ENCODE results near the gene MLX.
"Not testable (repeated sequence)": the region's sequence is repeated elsewhere in the genome, so short reads cannot be mapped to it uniquely, and the experiment has no call there.

The MLX gene

DNA sequence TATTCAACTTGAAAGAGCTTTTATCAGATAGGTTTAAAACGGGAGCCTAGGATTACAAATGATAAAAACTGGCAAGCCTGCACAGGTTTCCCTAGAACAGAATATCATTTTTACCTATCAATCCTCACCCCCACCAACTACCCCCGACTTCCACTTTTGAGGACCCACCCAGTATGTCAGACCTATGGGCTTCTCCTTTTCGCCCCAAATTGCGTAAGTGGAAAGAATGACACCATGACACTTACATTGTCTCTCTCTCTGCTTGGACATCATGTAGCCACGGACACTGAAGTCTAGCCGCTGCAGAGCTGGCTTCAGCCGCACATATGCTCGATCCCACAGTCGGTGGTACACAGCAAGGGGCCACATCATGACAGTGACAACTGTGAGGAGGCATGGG, 18.0 kb downstream of the MLX start:
- no peak for DNase-seq

DNA sequence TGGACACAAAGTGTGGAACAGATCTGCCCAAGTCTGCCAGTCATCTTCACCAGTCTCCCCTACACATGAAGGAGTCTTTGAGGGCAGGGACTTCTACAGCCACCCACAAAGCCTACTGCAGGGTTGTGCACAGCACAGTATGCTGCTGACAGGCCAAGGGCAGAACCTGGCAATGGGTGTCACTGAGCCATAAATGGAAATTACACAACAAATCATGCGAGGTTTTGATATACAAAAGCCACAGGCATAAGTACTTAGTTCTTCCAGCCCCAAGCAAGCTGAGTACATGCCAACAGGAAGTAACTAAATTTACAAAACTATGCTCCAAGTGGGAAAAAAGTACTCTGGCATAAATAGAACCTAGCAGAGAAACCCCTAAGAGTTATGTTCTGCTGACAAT, 18.5 kb downstream of the MLX start:
- no peak for DNase-seq

DNA sequence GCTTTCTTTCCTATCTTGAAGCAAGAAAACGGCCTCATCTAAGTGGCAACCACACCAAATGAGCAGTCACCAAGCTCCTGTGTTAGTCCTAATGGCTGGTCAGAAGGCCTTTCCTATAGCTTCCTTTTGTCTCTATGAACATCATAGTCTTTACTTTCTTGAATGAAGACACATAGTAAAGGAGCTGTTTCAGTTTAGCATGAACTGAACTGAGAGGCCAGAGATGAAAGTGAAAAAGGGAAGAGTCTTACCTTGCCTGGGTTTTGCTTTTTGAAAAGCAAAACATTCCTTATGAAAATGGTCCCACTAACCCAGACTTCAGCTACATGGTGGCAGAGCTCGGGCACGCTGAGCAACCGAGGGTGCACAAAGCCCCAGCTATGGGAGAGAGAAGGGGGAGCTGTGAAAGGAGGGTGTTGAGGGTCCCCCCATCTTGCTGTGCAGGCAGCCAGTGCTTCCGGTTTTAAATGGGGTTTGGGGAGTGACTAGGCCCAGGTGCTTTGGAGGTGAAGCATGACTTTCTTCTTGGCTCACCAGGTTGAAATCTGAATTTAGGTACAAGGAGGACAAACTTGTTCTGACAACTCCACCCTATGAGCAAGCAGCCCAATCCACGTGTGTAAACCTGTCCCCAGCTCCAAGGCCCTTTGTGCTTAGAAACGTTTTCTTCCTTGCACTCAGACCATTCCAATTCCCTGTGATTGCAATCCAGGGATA, 19.8 kb downstream of the MLX start:
- DNase-seq, result no peak

DNA sequence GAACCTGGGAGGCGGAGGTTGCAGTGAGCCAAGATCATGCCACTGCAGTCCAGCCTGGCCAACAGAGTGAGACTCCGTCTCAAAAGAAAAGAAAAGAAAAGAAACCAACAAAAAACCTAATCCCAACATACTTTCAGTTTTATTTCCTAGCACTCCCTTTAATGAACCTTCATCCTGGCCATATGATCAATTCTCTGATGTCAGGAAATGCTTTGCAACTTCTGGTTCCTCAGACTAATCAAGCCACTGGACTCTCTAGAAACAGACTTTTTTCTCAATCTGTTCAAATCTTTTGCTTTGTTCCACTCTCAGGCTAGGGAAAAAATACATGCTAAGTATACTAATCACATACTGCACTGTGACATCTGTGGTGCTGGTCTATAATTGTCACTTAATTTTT, 24.0 kb downstream of the MLX start:
- DNase-seq, result no peak

DNA sequence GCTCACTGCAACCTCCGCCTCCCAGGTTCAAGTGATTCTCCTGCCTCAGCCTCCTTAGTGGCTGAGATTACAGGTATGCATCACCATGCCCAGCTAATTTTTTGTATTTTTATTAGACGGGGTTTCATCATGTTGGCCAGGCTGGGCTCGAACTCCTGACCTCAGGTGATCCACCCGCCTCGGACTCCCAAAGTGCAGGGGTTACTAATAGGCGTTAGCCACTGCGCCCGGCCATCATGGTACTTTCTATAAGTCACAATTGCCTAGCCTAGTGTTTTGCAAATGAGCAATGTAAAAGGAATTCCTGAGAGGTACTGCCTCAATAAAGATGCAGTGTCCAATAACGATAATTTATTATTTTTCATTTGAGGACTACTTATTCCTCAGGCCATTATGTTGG, 24.5 kb downstream of the MLX start:
- no peak for DNase-seq

DNA sequence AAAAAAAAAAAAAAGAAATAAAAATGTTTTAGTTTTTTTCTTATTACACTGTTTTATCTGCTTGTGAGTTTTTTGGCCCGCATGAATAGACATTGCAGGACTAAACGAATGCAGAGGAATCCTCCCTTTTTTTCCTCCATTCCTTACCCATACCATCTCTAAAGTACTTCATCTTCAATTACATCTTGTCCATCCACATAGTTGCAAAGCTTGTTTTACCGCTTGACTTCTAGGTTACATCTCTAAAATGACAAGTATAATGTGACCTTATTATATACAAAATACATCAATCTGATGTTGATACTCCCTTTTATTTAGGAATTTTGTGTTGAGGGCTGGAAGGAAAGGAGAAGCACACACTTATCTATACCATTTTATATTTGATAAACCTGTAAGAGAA, 29.5 kb downstream of the MLX start:
- DNase-seq, result no peak

DNA sequence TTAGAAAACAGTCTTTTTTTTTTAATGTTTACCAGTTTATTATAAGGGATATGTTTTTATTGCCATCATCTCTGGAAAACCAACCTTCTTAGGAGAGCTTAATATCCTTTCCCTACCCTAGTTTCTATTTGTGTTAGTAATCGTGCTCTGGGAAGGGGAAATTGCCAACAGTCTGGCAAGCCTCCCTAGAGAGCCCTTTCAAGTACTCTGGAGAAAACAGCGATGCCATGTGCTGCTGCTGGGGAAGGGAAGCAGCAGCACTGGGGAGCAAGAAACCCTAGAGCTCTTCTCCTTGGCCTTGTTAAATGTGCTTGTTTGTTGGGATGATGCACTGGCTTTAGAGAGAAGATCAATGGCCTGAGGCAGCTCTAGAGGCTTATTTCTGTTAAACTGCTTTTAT, 32.0 kb downstream of the MLX start:
- peak; percentile 93 for DNase-seq

DNA sequence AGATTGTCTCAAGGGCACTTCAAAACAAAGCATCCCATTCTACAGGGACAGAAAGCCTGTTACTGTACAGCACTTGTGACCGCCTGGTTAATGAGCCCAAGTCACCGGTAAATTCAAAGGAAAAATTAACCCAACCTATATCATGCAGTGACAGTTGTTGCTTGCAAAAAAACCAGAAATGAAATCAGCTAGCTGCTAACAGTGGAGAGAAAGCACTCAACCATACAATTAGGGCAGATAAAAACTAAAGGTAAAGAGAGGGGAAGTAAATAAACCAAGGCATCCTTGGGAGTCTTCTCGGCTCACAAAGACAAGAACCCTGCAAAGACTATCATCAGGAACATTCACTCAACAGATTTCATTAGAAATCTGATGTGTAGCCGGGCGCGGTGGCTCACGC, 36.4 kb downstream of the MLX start:
- no peak for DNase-seq

DNA sequence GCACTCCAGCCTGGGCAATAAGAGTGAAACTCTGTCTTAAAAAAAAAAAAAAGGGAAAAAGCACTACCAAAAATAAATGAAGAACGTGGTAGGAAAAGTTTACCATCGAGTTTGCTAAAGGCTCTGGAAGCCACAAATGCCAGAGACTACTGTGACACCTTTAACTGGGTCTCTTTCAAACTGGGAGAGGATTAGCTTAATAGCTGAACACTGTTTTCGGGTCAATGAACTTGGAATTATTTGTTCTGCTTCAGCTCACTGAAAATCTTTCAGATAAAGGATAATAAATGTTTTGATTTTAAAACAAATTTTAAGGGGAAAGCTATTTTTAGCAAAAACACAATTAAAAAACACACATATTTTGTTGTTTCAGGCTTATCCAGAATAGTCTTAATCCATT, 40.9 kb downstream of the MLX start:
- DNase-seq, result no peak

DNA sequence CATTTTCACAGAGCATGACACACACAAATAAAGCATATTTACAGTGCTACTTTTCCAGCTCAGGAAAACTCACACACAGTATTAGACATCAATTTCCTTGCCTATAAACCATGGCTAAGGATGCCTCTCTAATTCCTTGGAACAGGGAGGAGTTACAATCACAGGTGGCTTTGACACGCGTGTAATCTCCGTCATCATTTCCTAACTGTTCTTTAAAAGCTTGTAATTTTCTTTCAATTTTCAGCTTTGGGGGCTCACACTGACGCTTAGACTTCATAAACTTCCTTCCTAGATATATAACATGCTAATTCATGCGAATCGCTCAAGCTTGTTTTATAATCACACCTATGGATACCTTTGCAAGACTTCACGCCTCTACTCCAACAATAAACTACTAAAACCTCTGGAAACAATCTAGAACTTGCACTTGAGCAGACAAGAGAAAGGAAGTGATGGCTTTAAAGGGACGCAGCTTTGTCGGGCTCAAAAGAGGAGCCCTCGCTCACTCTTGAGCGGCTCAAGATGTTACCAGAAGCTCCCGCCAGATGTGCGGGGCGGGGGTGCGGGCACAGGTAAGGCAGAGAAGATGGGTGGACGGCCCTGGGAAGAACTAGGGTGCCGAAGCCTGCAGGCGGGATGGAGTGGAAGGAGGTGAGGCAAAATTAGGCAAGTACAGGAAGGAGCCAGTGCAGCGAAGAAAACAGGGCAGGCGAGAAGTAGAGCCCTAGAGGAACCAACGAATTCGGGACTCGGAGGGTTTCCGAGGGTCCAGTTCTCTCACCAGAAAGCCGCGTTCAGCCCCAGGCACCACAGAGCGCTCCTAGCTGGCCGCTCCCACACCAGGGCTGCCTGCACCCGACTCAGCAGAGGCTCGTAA, 41.6 kb downstream of the MLX start:
- DNase-seq, result peak; percentile 37

DNA sequence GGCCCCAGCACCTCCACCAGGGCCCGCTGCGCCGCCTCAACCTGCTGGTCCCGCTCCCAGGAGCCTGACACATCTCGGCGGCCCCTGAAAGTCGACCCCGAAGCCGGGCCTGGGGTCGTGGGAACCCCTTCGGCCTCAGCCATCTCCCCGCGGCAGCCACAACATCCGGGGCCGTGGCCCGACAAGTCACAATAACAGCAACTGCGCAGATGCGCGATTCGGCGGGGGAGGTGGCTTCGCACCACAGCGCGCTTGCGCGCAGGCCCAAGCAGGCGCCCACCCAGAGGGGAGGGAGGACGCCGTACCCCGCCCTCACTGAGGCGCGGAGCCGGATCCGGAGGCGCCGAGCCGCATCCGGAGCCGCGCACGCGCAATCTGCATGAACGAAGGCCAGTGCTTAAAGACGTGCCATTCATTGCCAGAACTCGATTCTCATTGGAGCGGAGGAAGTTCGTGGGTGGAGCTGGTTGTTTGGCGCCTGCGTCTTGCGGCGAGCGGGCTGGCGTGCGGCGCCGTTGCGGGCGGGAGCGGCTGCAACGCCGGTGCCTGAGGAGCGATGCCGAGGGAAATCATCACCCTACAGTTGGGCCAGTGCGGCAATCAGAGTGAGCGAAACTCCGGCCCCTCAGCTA, 42.4 kb downstream of the MLX start, which contains the start of the genes RETREG3 and TUBG1:
TSS of gene RETREG3 (minus strand) at position 193 of the 632 bp plus-strand sequence. CDS start at position 143, 50 bp downstream.
TSS of gene TUBG1 (plus strand) at position 502 of the 632 bp plus-strand sequence. CDS start at position 557, 55 bp downstream.
- peak; percentile 97 for DNase-seq

DNA sequence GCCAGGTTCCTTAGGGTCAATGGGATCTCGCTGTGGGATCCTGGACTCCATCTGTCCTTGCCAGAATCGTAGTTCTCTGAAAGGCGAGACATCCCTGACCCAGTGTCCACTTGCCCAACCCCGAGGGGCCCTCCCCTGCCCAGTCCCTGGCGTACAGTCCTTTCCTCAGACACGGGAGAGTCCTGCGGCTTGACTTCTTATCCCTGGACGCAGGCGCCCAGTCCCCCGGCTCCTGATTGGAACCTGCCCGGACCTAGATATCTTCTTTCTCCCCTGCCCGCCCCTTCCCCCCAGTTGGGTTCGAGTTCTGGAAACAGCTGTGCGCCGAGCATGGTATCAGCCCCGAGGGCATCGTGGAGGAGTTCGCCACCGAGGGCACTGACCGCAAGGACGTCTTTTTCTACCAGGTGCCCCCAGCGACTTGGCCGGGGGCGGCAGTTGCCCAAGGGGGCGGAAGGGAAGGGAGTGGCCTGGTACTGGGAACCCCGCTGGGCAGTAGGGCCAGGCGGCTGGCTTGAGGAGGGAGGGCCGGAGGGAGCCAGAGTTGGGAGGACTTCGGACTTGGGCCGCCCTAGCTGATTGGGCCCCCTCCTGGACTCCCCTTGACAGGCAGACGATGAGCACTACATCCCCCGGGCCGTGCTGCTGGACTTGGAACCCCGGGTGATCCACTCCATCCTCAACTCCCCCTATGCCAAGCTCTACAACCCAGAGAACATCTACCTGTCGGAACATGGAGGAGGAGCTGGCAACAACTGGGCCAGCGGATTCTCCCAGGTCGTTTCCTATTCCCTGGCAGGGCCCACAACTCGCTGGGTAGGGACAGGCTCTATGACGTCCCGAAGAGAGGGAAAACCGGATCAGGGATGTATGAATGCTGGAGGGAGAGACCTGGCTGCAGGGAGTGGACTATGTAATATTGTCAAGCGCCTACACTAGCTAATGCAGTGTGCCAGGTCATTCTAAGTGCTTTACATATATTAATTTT, 43.2 kb downstream of the MLX start:
- DNase-seq, result peak; percentile 39

DNA sequence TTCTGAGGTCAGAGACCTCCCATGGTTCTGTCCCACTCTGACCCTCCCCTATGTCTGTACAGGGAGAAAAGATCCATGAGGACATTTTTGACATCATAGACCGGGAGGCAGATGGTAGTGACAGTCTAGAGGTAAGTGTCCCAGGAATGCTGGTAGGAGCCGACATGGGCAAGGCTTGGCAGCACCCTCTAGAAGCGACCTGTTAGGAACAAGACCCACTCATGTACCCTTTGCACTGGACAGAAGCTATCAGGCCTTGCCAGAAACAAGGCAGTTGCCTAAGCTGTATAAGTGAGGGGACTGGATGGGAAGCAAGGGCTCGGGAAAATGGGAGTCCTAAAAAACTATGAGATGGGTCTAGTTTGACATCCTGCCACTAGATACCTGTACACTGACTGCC, 45.1 kb downstream of the MLX start:
- DNase-seq, result no peak

DNA sequence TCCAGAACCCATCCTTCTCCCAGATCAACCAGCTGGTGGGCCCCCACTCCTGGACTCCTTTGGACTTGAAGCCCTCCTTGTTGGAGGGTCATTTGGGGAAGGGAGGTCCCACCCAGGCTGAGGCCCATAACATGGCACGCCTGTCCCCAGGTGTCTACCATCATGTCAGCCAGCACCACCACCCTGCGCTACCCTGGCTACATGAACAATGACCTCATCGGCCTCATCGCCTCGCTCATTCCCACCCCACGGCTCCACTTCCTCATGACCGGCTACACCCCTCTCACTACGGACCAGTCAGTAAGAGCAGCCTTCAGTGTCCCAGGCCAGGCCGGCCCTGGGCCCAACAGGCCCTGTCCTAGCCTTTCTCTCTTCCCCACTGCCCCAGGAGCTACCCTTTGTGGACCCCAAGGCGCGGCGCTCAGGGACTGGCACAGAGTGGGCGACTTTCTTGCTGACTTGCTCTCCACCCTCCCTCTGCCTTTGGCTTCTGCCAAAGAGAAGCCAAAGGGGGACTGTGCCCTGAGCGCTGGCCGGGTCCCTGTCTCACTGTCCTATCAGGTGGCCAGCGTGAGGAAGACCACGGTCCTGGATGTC, 46.9 kb downstream of the MLX start:
- no peak for DNase-seq

DNA sequence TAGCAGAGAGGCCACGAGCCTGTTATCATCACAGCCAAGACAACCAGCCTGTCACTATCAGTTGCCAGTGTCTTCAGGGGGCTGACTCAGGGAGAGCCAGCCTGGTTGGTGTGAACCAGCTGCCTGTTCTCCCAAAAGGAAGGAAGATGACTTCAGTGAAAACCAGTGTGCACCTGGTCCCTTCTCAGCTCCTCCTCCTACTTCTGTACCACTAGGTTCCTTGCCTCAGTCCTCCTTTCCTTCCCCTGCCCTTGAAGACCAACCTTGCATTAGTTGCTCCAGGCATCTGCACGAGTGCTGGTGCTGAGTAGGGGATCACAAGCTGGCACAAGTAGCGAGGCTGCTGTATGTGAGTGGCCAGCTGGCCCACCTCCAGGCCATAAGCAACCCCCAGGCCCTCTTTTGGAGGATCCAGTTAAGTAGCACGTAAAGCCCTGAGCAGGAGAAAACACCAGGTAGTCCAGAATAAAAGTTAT, 51.1 kb downstream of the MLX start:
- peak; percentile 93 for DNase-seq

DNA sequence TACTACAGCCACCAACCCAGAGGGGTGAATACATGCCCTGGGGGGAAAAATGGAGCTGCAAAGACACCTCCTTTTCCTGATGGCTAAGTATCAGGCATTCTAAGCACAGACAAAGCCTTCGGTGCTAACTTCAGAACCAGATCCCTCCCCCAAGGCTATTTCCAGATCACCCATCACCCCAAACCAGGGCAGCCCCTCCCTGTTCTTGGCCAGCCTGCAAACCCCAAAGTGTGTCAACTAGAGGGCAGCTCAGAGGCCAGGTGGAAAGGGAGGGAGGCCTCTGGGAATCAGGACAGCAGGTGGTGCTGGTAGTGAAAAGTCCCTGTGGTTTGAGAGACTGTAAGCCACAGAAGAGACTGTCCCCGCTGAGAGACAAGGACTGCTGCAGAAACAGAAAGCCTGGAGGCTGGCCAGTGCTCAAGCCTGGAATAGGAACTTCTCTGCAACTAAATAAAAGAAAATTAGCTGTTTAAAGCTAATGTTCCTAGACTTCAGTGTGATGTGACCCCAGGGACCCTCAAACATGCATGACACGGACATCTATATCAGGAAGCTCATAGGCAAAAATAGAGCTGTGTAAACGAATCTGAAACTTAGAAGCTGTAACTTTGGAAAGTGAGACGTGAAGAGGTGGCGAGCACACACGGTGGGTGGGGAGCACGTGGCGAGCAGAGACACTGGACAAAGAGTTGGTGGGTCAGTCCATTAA, 51.7 kb downstream of the MLX start:
- DNase-seq, result peak; percentile 81

DNA sequence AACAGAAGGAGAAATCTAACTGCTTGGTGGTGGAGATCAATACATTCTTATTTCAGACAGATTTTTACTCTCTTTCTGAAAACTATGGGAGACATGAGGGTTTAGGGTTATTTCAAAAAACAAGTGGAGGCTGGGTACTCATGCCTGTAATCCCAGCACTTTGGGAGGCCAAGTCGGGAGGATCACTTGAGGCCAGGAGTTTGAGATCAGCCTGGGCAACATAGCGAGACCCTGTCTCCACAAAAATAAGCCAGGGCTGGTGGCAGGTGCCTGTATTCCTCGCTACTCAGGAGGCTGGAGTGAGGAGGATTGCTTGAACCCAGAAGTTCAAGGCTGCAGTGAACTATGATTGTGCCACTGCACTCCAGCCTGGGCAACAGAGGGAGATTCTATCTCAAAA, 55.1 kb downstream of the MLX start:
- not testable (repeated sequence) for DNase-seq
